NCI-H1417 treated with DMSO at 0.1 percent for 48 hours (cell line): ENCODE results near the gene DNAJC11.
"Not testable (repeated sequence)": the region's sequence is repeated elsewhere in the genome, so short reads cannot be mapped to it uniquely, and the experiment has no call there.

Experiments used
- DNase-seq: peaks from one replicate; lab custom pipeline; 2025; lab: John Stamatoyannopoulos, UW

The DNAJC11 gene

DNA sequence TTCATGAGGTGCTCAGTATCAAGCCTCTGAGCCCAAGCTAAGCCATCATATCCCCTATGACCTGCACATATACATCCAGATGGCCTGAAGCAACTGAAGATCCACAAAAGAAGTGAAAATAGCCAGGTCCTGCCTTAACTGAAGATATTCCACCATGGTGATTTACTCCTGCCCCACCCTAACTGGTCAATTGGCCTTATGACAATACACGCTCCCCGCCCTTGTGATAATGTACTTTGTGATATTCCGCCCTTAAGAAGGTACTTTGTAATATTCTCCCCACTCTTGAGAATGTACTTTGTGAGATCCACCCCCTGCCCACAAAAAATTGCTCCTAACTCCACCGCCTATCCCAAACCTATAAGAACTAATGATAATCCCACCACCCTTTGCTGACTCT lies 1.7 kb downstream of the DNAJC11 start:
- DNase-seq = not testable (repeated sequence)

DNA sequence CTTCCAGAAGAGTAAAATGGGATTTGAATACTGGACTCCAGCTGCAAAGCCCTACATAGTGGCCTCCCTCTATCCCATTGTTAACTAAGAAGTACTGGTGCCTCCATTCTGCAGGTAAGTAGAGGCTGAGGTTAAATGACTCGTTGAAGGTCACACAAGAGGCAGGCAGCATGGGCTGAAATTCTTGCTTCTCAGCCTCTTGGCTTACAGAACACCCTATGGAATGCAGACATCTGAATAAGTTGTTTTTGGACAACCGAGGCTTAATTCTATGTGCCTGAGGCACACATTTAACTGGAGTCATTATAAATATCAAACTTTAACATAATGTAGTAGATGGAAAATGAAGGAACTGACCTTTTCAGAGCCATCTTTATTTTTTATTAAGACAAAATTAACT lies 5.7 kb downstream of the DNAJC11 start:
- DNase-seq = no peak

DNA sequence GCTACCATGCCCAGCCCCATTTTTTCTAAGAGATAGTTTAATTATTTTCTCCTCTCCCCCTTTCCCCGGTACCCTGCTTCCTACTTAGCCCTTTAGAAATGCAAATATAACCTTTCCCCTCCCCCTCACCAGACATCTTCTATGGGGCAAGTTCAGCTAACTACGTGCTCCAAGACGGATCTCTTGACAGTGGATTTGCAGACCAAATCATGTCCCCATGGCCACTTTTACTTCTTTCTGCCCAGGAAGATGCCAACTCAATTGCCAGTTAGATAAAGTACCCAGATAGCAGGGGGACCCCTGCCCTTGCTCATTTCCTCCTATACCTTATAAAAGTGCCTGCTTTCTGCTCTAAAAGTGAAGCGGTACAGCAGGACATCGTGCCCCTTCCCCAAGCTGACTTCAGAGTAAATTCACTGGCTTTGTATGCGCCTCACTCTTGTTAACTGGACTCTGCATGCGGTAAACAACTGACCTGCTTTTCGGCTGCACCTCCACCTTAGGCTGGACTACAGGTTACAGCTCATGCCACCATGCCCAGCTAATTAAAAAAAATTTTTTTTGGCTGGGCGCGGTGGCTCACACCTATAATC lies 7.4 kb downstream of the DNAJC11 start:
- no peak for DNase-seq

DNA sequence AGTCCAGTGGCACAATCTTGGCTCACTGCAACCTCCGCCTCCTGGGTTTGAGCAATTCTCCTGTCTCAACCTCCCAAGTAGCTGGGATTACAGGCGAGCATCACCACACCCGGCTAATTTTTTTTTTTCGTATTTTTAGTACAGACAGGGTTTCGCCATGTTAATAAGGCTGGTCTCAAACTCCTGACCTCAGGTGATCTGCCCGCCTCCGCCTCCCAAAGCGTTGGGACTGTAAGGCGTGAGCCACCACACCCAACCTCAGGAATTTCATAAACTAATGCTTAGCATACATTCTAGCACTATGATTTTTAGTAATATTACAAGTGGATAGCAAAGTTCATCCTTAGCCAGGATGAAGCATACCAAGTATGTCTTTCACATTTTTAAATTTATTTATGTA lies 8.7 kb downstream of the DNAJC11 start:
- no peak for DNase-seq

DNA sequence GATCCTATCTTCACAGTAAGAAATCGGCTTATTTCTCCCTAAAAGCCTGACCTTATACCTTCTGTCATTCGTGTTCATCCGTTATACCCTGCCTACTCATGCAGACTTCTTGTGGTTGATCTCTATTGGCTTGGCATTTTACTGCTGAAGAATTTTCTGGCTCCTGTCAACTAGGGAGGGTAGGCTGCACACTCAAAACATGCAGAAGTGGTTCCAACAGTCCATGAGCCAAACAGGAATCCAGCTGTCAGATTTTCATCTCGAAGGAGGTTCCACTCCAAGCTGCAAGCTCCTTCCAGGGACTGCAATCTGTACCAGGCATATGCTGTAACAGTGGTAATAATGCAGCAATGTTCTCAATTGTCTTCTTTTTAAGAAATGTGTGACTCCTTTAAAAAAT lies 10.1 kb downstream of the DNAJC11 start:
- DNase-seq = no peak

DNA sequence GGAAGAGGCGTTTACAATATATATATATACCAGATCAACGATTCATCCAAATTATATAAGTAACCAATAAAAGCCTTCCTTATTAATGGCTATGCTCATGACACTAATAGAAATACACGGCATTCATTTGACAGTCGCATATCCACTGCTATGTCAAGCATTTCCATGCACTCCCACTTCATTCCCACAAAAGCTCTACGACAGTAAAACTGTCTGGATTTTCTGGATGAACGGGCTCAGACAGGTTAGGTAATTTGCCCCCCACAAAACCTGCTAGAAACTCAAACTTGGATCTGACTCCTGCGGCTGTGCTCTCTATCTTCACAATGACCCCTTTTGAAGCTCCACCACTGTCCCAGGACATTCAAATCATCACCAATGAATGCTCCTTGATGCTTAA lies 11.4 kb downstream of the DNAJC11 start:
- no peak for DNase-seq

DNA sequence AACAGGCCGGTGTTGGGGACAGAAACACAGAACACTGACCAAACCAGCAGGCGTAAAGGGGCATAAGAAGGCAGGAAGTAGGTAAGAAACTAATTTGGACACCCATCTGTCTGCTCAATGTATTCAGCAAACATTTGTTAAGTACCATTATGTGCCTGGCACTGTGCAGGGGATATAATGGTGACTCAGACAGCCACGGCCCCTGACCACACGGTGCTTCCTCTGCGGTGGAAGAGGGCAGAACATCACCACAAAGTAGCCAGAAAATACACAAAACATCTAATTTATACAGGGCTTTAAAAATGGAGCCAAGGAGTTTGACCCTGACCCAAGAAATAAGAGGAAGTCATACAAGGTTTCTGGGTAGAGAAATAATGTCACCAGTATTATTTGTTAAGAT lies 12.9 kb downstream of the DNAJC11 start:
- no peak for DNase-seq

DNA sequence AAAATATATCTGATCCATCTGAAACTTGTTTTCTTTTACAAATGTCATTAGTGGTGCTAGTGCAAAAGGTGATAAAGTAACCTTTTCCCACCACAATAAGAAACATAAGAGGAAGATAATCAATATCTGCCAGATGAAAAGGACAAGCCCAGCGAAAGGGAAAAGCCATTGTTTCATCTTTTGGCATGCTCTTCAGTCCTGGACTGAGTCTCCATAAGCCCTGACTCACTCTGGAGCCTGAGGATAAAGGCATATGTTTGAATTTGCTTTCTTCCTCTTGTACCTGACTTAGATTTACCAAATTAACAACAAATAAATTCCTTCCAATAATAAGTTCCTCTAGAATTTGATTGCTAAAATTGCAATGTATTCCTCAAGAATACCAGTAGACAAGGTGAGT lies 13.6 kb downstream of the DNAJC11 start:
- no peak for DNase-seq

DNA sequence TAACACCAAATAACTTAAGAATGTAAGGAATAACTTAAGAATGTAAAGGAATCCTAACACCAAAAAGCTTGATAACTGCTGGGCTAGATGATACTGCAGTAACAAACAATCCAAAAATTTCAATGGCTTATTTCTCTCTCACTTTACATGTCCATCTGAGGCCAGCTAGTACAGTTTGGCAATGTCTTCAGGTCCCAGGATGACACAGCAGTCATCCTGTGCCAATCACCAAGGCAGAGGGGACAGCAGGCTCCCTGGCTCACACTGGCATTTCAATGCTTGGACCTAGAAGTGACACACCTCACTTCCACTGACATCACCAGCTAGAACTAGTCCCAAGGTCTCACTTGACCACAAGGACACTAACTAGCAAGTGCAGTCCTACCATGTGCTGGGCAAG lies 15.3 kb downstream of the DNAJC11 start:
- DNase-seq = no peak

DNA sequence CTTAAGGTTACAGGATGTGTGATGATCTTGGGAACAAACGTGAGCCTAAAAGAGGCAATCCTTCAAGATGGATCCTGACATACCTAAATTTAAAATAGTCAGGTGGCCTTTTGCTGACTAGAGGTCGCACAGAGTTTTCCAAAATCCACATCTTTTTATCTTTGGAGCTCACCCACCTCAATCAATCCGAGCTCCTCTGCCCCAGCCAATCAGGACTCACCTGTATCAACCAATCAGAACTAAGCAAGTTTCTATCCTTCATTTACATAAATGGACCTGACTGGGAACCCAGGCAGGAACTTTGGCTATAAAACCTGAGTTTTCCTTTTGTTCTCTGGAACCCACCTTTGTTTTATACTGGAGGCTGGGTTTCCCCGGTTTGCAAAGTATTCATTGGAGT lies 16.2 kb downstream of the DNAJC11 start:
- DNase-seq = no peak

DNA sequence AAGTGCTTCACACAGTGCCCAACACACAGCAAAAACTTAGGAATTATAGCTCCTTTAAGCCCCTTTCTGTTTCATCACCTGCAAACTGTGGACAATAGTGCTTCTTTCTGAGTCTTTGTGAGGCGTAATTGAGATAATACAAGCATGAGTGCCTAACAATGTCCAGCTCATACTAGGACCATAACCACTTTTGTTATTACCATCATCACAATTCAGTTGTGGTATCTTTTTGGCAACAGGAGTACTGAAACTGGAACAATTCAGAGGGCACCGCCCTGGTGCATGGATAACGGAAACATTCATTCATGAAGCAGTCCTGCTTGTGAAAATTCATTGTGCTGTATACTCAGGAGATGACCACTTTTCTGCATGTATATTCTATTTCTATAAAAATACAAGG lies 18.2 kb downstream of the DNAJC11 start:
- DNase-seq = no peak

DNA sequence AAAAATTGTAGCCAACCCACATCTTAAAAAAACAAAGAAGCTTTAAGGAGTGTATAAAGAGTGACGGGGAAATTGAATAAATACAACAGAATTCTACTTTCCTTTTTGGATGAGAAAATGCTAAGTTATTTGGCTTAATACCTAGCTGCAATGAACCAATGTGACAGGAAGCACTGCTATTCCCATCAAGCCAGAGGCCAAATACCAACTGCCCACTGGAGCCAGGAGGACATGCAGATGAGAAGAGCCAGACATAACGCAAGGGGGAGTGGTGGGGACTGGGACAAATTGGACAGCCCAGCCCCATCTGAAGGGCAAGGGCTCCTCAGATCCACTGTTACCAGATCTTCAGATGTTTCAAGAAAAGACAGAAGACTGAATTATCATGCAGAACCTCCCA lies 25.7 kb downstream of the DNAJC11 start:
- no peak for DNase-seq

DNA sequence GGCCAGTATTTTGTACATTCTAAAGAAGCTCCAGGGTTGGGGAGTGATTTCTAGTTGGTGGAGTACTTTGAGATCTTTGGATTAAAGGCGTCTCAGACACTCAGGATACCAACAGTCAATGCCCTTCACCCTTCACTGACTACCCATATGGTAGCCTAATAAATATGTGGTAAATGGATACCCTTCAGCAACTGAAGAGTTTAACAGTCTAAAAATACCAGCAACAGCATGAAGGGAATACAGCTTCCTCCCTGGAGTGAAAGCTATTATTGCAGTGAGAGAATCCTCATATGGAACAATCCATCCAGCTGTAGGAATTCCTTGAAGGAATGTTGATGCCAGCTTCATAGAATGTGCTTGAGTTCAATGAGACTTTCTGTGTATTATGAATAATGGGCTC lies 26.8 kb downstream of the DNAJC11 start:
- DNase-seq = no peak

DNA sequence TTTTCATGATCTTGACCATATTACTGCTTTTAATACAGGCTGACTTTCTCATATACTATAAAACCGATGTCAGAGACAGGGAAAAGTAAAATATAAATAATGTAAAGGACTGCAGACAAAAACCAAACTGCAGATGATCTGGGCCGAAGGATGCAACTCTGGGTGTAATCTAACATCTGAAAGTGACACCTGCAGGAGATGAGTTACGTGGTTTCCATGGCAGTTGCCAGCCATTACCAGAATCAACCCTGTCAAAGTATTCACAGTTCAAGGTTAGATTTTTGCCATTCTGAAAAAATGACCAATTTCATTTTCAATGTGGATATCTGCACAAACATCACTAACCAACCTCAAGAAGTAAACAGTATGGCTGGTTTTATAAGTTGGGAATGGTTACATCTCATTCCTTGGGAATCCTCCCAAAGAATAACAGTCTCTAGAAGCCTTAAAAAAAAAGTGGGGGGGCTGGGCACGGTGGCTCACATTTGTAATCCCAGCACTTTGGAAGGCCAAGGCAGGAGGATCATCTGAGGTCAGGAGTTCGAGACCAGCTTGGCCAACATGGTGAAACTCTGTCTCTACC lies 27.7 kb downstream of the DNAJC11 start:
- DNase-seq = no peak

DNA sequence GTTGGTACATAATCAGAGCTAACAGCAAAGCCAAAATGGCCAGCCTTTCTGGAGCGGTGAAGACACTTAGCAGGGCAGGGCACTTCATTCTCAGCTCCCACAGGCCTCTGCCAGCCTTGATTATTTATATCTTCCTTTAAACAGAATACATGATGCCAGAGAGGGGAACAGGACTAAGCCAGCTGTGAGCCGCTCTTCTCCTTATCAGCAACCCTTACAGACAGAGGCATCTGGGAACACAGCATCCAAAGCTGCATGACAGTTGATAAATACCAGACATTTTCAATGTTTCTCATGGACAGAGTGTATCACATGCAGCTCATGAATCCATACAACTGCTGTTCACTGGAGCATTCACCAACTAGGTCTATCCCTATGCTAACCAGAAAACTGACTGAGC lies 29.1 kb downstream of the DNAJC11 start:
- DNase-seq = no peak

DNA sequence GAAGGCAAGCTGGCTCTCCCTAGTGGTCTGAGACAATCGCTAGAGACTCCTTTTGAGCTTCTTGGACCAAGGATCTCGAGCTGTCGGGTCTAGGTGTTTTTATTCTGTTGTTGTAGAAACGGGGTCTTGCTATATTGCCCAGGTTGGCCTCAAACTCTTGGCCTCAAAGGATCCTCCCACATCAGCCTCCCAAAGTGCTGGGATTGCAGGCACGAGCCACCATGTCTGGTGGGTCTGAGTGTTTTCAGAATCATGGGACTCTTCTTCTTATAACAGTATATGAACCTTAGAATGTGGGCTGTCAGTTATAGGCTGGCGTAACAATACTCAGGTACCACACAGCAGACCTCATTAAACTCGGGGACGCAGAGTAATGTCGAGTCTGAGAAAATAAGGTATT lies 33.1 kb downstream of the DNAJC11 start:
- DNase-seq = no peak

DNA sequence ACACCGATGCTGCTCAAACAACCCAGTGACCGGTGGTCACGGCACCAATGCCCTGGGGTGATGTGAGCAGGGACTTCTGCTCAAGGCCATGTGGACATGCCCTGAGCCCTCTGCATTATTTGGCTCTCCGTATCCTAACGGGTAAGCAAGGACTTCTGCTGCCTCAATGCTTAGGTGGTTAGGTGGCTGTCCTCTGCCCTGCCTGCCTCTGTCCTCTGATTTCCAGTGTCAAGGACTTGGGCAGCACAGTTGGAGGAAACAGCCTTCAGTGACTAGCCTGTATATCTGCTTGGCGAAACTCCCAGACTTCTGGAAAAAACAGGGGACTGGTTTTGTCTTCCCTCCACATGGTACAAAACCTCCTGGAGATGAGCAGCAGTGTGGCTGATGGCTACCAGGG lies 34.5 kb downstream of the DNAJC11 start:
- no peak for DNase-seq

DNA sequence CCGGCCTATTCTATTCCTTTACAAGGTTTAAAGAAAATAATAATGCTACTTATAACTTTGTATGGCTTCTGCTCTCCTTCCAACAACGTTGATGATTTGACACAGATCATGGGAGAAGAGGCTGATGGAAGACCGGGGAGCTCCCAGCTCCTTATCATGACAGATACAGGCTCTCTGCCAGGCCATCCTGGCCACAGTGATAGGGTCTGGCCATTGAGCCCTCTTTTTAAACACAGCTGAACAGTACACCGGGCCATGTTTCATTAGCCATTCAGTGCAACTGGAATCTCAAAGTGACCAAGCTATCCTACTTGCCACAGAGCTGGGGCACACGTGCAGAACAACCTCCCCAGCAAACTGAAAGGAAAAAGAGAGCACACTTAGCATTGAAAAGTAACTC lies 34.9 kb downstream of the DNAJC11 start:
- no peak for DNase-seq

DNA sequence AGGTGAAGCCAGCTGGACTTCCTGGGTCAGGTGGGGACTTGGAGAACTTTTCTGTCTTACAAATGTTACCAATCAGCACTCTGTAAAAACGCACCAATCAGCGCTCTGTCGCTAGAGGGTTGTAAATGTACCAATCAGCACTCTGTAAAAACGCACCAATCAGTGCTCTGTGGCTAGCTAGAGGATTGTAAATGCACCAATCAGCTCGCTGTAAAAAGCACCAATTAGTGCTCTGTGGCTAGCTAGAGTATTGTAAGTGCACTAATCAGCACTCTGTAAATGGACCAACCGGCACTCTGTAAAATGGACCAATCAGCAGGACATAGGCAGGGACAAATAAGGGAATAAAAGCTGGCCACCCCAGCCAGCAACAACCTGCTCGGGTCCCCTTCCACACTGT lies 39.1 kb downstream of the DNAJC11 start:
- DNase-seq = not testable (repeated sequence)

DNA sequence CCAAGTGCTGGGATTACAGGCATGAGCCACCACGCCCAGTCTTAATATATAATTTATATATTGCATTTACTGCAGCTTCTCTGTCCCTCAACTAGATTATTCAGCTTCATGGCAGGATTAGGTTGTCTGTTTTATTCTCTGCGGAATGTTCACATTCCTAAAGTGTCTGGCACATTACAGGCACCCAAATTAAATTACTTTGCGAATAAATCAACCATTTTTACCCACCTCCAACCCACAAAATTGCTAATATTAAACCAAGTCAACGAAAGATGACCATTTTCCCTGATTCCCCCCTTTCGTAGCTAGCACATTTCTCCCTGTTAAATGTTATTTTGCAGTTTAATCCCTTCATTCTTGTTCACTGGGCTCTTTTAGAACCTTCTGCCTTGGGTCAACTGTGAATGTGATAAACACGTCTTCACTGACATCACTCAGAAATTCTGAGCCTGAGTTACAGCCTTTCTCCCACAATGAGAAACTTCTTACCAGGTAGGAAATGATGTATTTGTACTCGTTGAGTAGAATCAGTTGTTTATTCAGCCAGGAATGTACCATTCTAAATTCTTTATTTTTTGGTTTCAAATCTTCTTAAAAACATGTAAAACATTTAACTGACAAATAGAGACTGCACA lies 41.1 kb downstream of the DNAJC11 start:
- DNase-seq = no peak

DNA sequence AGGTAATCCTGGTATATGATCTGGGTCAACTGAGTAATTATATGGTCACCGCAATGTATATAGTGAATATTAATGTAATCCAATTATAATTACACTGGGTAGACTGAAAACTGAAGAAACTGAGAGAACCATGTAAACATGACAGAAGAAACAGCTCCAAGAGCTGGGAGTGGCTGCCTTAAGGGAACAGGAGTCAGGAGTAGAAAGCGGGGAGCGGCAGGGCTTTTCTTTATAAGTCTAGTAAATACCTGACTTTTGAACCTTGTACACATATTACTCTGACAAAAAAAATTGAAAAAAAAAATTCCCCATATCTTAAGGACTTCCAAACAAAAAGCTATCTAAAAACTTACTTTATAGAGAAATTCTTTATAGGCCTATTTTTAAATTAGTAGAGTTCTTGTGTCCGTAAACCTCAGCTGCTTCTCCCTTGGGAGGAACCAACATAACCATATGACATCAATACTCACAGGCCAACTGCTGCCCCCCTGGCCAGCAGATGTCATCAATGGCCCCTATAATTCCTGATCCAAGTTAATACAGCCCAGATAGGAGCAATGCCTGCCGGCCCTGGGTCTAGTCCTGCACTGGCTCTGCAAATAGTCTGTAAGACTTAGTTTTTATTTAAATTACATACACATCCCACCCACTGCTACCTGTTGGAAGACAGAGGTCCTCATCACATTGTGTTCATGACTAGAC lies 43.1 kb downstream of the DNAJC11 start:
- no peak for DNase-seq

DNA sequence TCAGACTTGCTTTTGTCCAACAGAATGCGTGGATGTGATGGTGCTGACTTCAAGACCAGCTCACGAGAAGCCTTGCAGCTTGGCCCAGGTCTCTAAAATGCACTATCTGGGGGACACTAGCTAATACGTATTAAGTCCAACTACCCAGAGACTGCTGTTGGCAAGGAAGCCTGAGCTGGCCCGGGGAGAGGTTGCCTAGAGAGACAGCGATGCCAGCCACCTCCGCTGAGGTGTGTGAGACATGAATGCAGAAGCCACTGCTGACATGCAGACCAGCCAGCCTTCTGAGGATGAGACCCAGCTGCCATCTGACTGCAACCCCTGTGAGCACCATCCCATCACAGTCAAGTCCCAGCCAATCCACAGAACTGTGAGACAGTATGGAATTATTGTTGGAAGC lies 44.5 kb downstream of the DNAJC11 start:
- DNase-seq = no peak
